ENCODE results near the gene CLCA2.

- TF ChIP-seq EP300 (IDR thresholded peaks at IDR 0.05) (no peak), POLR2A (IDR thresholded peaks at IDR 0.05) (no peak), CTCF (IDR thresholded peaks at IDR 0.05) (no peak)
These were observed 29.6 kb upstream of the CLCA2 start for GRCh38 chr1:86394416-86394815.

Data from suprapubic skin (tissue), 3 donors.